ENCODE measurements around the gene AQP5.

AQP5 gene

GRCh38 chr12:49924628-49925246 lies 36.9 kb upstream of the AQP5 start:
- DNase-seq (ENCODE audit: low spot score in 2 of 2): no peak
- Histone ChIP-seq H3K36me3 (replicated peaks) (no peaks in the 10 kb centered on the region), H3K4me1 (no peaks in the 10 kb centered on the region)

GRCh38 chr12:49925433-49926204 lies 36.1 kb upstream of the AQP5 start:
- Histone ChIP-seq H3K36me3 (replicated peaks) (no peaks in the 10 kb centered on the region), H3K4me1 (no peaks in the 10 kb centered on the region), H3K27me3 (ENCODE audit: low read depth) (no peaks in the 10 kb centered on the region), H3K4me3 (no peak overlapping the region), H3K9me3 (no peaks in the 10 kb centered on the region)
- in situ Hi-C loops (cut with MboI; ENCODE audit: low sequenced_read_pairs): no loop called here
- DNase-seq (ENCODE audit: low spot score in 2 of 2): no peak

More at GRCh38 chr12:49924628-49925246, 36.9 kb upstream of the AQP5 start:
- no peak overlapping the region for H3K4me3 ChIP-seq
- in situ Hi-C loops (cut with MboI; ENCODE audit: low sequenced_read_pairs): no loop called here
- no peaks in the 10 kb centered on the region for H3K27me3 ChIP-seq (ENCODE audit: low read depth)
- no peaks in the 10 kb centered on the region for H3K9me3 ChIP-seq

GRCh38 chr12:49928471-49928870 lies 33.2 kb upstream of the AQP5 start:
- Histone ChIP-seq H3K27me3 (ENCODE audit: low read depth) (no peaks in the 10 kb centered on the region), H3K9me3 (no peaks in the 10 kb centered on the region), H3K36me3 (replicated peaks) (no peaks in the 10 kb centered on the region), H3K4me1 (no peaks in the 10 kb centered on the region), H3K4me3 (no peak overlapping the region)
- in situ Hi-C loops (cut with MboI; ENCODE audit: low sequenced_read_pairs): no loop called here
- DNase-seq (ENCODE audit: low spot score in 2 of 2): no peak

- no peaks in the 10 kb centered on the region for H3K36me3 ChIP-seq (replicated peaks)
- no peaks in the 10 kb centered on the region for H3K27me3 ChIP-seq (ENCODE audit: low read depth)
- in situ Hi-C loops (cut with MboI; ENCODE audit: low sequenced_read_pairs): no loop called here
- H3K9me3 ChIP-seq: no peaks in the 10 kb centered on the region
- H3K4me3 ChIP-seq: no peak overlapping the region
- DNase-seq (ENCODE audit: low spot score in 2 of 2): no peak
- no peaks in the 10 kb centered on the region; the same call in 1 of the 2 replicates for H3K4me1 ChIP-seq
These were observed 32.1 kb upstream of the AQP5 start for GRCh38 chr12:49929581-49929980.

GRCh38 chr12:49930515-49931288 lies 31.0 kb upstream of the AQP5 start:
- Histone ChIP-seq H3K9me3 (no peaks in the 10 kb centered on the region), H3K36me3 (replicated peaks) (no peaks in the 10 kb centered on the region), H3K27me3 (ENCODE audit: low read depth) (no peaks in the 10 kb centered on the region), H3K4me3 (no peak overlapping the region), H3K4me1 (no peaks in the 10 kb centered on the region; the same call in 1 of the 2 replicates)
- in situ Hi-C loops (cut with MboI; ENCODE audit: low sequenced_read_pairs): no loop called here
- DNase-seq (ENCODE audit: low spot score in 2 of 2): no peak

- Histone ChIP-seq H3K27me3 (ENCODE audit: low read depth) (no peaks in the 10 kb centered on the region), H3K4me1 (no peaks in the 10 kb centered on the region; the same call in 1 of the 2 replicates)
- in situ Hi-C loops (cut with MboI; ENCODE audit: low sequenced_read_pairs): no loop called here
These were observed 29.6 kb upstream of the AQP5 start for GRCh38 chr12:49932023-49932422.

GRCh38 chr12:49932533-49933130 lies 29.0 kb upstream of the AQP5 start:
- DNase-seq (ENCODE audit: low spot score in 2 of 2): no peak
- H3K4me3 ChIP-seq: no peak overlapping the region
- in situ Hi-C loops (cut with MboI; ENCODE audit: low sequenced_read_pairs): no loop called here
- H3K4me1 ChIP-seq: no peaks in the 10 kb centered on the region; the same call in 1 of the 2 replicates
- no peaks in the 10 kb centered on the region for H3K9me3 ChIP-seq
- no peaks in the 10 kb centered on the region for H3K36me3 ChIP-seq (replicated peaks)
- H3K27me3 ChIP-seq (ENCODE audit: low read depth): no peaks in the 10 kb centered on the region

More at GRCh38 chr12:49932023-49932422, 29.6 kb upstream of the AQP5 start:
- no peaks in the 10 kb centered on the region for H3K36me3 ChIP-seq (replicated peaks)
- no peaks in the 10 kb centered on the region for H3K9me3 ChIP-seq
- H3K4me3 ChIP-seq: no peak overlapping the region
- no peak for DNase-seq (ENCODE audit: low spot score in 2 of 2)

- in situ Hi-C loops (cut with MboI; ENCODE audit: low sequenced_read_pairs): no loop called here
- H3K27me3 ChIP-seq (ENCODE audit: low read depth): no peaks in the 10 kb centered on the region
- no peak for DNase-seq (ENCODE audit: low spot score in 2 of 2)
- H3K36me3 ChIP-seq (replicated peaks): no peaks in the 10 kb centered on the region
- H3K4me3 ChIP-seq: no peak overlapping the region
- H3K9me3 ChIP-seq: no peaks in the 10 kb centered on the region
- no peaks in the 10 kb centered on the region; the same call in 1 of the 2 replicates for H3K4me1 ChIP-seq
These were observed 27.9 kb upstream of the AQP5 start for GRCh38 chr12:49933796-49934195.

GRCh38 chr12:49934505-49934904 lies 27.2 kb upstream of the AQP5 start:
- H3K9me3 ChIP-seq: no peaks in the 10 kb centered on the region
- in situ Hi-C loops (cut with MboI; ENCODE audit: low sequenced_read_pairs): no loop called here
- H3K36me3 ChIP-seq (replicated peaks): no peaks in the 10 kb centered on the region
- H3K4me1 ChIP-seq: no peaks in the 10 kb centered on the region; the same call in 1 of the 2 replicates
- H3K27me3 ChIP-seq (ENCODE audit: low read depth): no peaks in the 10 kb centered on the region
- no peak overlapping the region for H3K4me3 ChIP-seq
- no peak for DNase-seq (ENCODE audit: low spot score in 2 of 2)

- H3K4me1 ChIP-seq: no peaks in the 10 kb centered on the region; the same call in 1 of the 2 replicates
- no peaks in the 10 kb centered on the region for H3K27me3 ChIP-seq (ENCODE audit: low read depth)
- H3K9me3 ChIP-seq: no peaks in the 10 kb centered on the region
- in situ Hi-C loops (cut with MboI; ENCODE audit: low sequenced_read_pairs): no loop called here
- no peaks in the 10 kb centered on the region for H3K36me3 ChIP-seq (replicated peaks)
- H3K4me3 ChIP-seq: no peak overlapping the region
- no peak for DNase-seq (ENCODE audit: low spot score in 2 of 2)
These were observed 24.7 kb upstream of the AQP5 start for GRCh38 chr12:49936925-49937324.

GRCh38 chr12:49937639-49938300 lies 23.9 kb upstream of the AQP5 start:
- in situ Hi-C loops (cut with MboI; ENCODE audit: low sequenced_read_pairs): no loop called here
- no peak for DNase-seq (ENCODE audit: low spot score in 2 of 2)
- Histone ChIP-seq H3K9me3 (no peaks in the 10 kb centered on the region), H3K4me1 (no peaks in the 10 kb centered on the region; the same call in 1 of the 2 replicates), H3K4me3 (no peak overlapping the region), H3K36me3 (replicated peaks) (no peaks in the 10 kb centered on the region), H3K27me3 (ENCODE audit: low read depth) (no peaks in the 10 kb centered on the region)

GRCh38 chr12:49939307-49939706 lies 22.4 kb upstream of the AQP5 start:
- Histone ChIP-seq H3K36me3 (replicated peaks) (no peaks in the 10 kb centered on the region), H3K9me3 (no peaks in the 10 kb centered on the region), H3K27me3 (ENCODE audit: low read depth) (no peaks in the 10 kb centered on the region), H3K4me3 (no peak overlapping the region), H3K4me1 (no peaks in the 10 kb centered on the region)
- in situ Hi-C loops (cut with MboI; ENCODE audit: low sequenced_read_pairs): no loop called here
- no peak for DNase-seq (ENCODE audit: low spot score in 2 of 2)

- H3K36me3 ChIP-seq (replicated peaks): no peaks in the 10 kb centered on the region
- H3K27me3 ChIP-seq (ENCODE audit: low read depth): no peaks in the 10 kb centered on the region
- in situ Hi-C loops (cut with MboI; ENCODE audit: low sequenced_read_pairs): no loop called here
- no peaks in the 10 kb centered on the region for H3K4me1 ChIP-seq
- DNase-seq (ENCODE audit: low spot score in 2 of 2): no peak
- H3K4me3 ChIP-seq: no peak overlapping the region
- H3K9me3 ChIP-seq: no peaks in the 10 kb centered on the region
These were observed 22.0 kb upstream of the AQP5 start for GRCh38 chr12:49939707-49940106.
